ENCODE results near the gene MARF1. TPM values are rescaled to one million over a fixed set of nuclear protein-coding genes. Genes with fewer than 3 reads are reported as not detected.

MARF1 gene
- total and polyA plus RNA-seq, 4 donors, result 7.0 to 19.8 (median 12.6) TPM

DNA sequence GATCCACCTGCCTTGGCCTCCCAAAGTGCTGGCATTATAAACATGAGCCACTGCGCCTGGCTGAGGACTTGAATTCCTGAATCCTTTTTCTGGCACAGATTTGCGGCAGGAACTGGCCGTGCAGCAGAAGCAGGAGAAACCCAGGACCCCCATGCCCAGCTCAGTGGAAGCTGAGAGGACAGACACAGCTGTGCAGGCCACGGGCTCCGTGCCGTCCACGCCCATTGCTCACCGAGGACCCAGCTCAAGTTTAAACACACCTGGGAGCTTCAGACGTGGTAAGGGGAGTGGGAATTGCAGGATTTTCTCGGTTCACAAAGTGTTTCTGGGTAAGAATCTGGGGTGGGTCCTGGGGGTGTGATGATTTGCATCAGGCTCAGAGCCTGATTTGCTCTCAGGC lies 48.1 kb upstream of the MARF1 start:
- H3K27me3 ChIP-seq (ENCODE audit: control insufficient read depth in 4 of 4, insufficient read depth in 4 of 4, low read length in 3 of 4), result no peaks in the 10 kb centered on the region
- no peak overlapping the region for H3K9ac ChIP-seq (ENCODE audit: low read depth in 1 of 2, low read length in 2 of 2)
- H3K9me3 ChIP-seq (ENCODE audit: control insufficient read depth in 4 of 4, low read length in 3 of 4), result no peaks in the 10 kb centered on the region
- no peak overlapping the region for H3K4me3 ChIP-seq (ENCODE audit: low read depth in 1 of 3, low read length in 3 of 3)
- peaks cover 6 to 24% (median 12%) of the 10 kb centered on the region in 4 donors for H3K36me3 ChIP-seq (ENCODE audit: control insufficient read depth in 4 of 4, insufficient read depth in 3 of 4, low read depth in 1 of 4, low read length in 3 of 4)
- H3K4me1 ChIP-seq (ENCODE audit: control insufficient read depth in 4 of 4, insufficient read depth in 4 of 4, low read length in 3 of 4), result no peaks in the 10 kb centered on the region
- DNase-seq (ENCODE audit: low spot score), result no peak
- no peak overlapping the region for H3K27ac ChIP-seq (ENCODE audit: low read depth in 1 of 2, low read length in 2 of 2)
- TF ChIP-seq ATF3 (IDR thresholded peaks at IDR 0.05) (no peak), HNF4A (conservative IDR thresholded peaks at IDR 0.05) (no peak), EGR1 (IDR thresholded peaks at IDR 0.05; ENCODE audit: low read depth in 2 of 2) (no peak), NR2F2 (IDR thresholded peaks at IDR 0.05) (no peak), YY1 (IDR thresholded peaks at IDR 0.05) (no peak), RAD21 (IDR thresholded peaks at IDR 0.05) (no peak), FOXA2 (IDR thresholded peaks at IDR 0.05) (no peak), RXRA (IDR thresholded peaks at IDR 0.05) (no peak), TAF1 (conservative IDR thresholded peaks at IDR 0.05) (no peak)
- WGBS, result 95% methylated on average over 10 of the region's 10 CpGs

DNA sequence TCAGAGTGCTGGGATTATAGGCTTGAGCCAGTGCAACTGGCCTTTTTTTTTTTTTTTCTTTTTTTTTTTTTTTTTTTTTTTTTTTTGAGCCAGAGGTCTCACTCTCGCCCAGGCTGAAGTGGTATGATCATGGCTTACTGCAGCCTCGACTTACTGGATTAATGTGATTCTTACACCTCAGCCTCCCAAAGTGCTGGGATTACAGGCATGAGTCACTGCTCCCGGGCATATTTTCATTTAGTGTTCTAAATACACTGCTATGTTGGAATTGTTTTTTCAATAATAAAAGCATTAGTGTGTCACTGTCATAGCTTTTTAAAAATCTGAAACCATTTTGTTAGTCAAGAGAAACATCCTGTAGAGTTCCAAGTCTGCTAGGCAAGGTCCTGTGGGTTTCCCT lies 47.3 kb upstream of the MARF1 start:
- Histone ChIP-seq H3K27ac (ENCODE audit: low read depth in 1 of 2, low read length in 2 of 2) (no peak overlapping the region), H3K4me3 (ENCODE audit: low read depth in 1 of 3, low read length in 3 of 3) (no peak overlapping the region), H3K9ac (ENCODE audit: low read depth in 1 of 2, low read length in 2 of 2) (no peak overlapping the region), H3K9me3 (ENCODE audit: control insufficient read depth in 4 of 4, low read length in 3 of 4) (no peaks in the 10 kb centered on the region), H3K4me1 (ENCODE audit: control insufficient read depth in 4 of 4, insufficient read depth in 4 of 4, low read length in 3 of 4) (no peaks in the 10 kb centered on the region), H3K27me3 (ENCODE audit: control insufficient read depth in 4 of 4, insufficient read depth in 4 of 4, low read length in 3 of 4) (no peaks in the 10 kb centered on the region), H3K36me3 (ENCODE audit: control insufficient read depth in 4 of 4, insufficient read depth in 3 of 4, low read depth in 1 of 4, low read length in 3 of 4) (peaks cover 5 to 24% (median 11%) of the 10 kb centered on the region in 4 donors)
- no peak for TF ChIP-seq HNF4G (IDR thresholded peaks at IDR 0.05)
- TF ChIP-seq FOXA2 (IDR thresholded peaks at IDR 0.05), result no peak
- TF ChIP-seq ATF3 (IDR thresholded peaks at IDR 0.05), result no peak
- TF ChIP-seq RAD21 (IDR thresholded peaks at IDR 0.05), result no peak
- TF ChIP-seq, protein P1, sequence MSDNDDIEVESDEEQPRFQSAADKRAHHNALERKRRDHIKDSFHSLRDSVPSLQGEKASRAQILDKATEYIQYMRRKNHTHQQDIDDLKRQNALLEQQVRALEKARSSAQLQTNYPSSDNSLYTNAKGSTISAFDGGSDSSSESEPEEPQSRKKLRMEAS (IDR thresholded peaks at IDR 0.05), result no peak
- no peak for TF ChIP-seq RXRA (IDR thresholded peaks at IDR 0.05)
- no peak for TF ChIP-seq EGR1 (IDR thresholded peaks at IDR 0.05; ENCODE audit: low read depth in 2 of 2)
- no peak for TF ChIP-seq HNF4A (conservative IDR thresholded peaks at IDR 0.05)
- no peak for TF ChIP-seq NR2F2 (IDR thresholded peaks at IDR 0.05)
- no peak for TF ChIP-seq SP1 (IDR thresholded peaks at IDR 0.05)
- no peak for TF ChIP-seq YY1 (IDR thresholded peaks at IDR 0.05)
- TF ChIP-seq JUND (IDR thresholded peaks at IDR 0.05), result no peak
- no peak for TF ChIP-seq ZBTB33 (IDR thresholded peaks at IDR 0.05)
- TF ChIP-seq GABPA (IDR thresholded peaks at IDR 0.05 in 1 of 2, conservative IDR thresholded peaks at IDR 0.05 in 1 of 2), result no peak
- no peak for TF ChIP-seq TAF1 (conservative IDR thresholded peaks at IDR 0.05)
- DNase-seq (ENCODE audit: low spot score), result no peak
- WGBS, result 91% methylated on average over 3 of the region's 3 CpGs

GRCh38 chr16:15689290-15689689 lies 46.3 kb upstream of the MARF1 start:
- Histone ChIP-seq H3K4me3 (ENCODE audit: low read depth in 1 of 3, low read length in 3 of 3) (no peak overlapping the region), H3K36me3 (ENCODE audit: control insufficient read depth in 4 of 4, insufficient read depth in 3 of 4, low read depth in 1 of 4, low read length in 3 of 4) (peaks cover 5 to 18% (median 10%) of the 10 kb centered on the region in 4 donors), H3K27me3 (ENCODE audit: control insufficient read depth in 4 of 4, insufficient read depth in 4 of 4, low read length in 3 of 4) (no peaks in the 10 kb centered on the region), H3K9ac (ENCODE audit: low read depth in 1 of 2, low read length in 2 of 2) (no peak overlapping the region), H3K4me1 (ENCODE audit: control insufficient read depth in 4 of 4, insufficient read depth in 4 of 4, low read length in 3 of 4) (no peaks in the 10 kb centered on the region), H3K27ac (ENCODE audit: low read depth in 1 of 2, low read length in 2 of 2) (no peak overlapping the region), H3K9me3 (ENCODE audit: control insufficient read depth in 4 of 4, low read length in 3 of 4) (no peaks in the 10 kb centered on the region)
- 96% methylated on average over 3 of the region's 3 CpGs for WGBS
- no peak for DNase-seq (ENCODE audit: low spot score)
- TF ChIP-seq NR2F2 (IDR thresholded peaks at IDR 0.05) (no peak), ATF3 (IDR thresholded peaks at IDR 0.05) (no peak), RAD21 (IDR thresholded peaks at IDR 0.05) (no peak), RXRA (IDR thresholded peaks at IDR 0.05) (no peak), FOXA1 (IDR thresholded peaks at IDR 0.05) (no peak), ZBTB33 (IDR thresholded peaks at IDR 0.05) (no peak), YY1 (IDR thresholded peaks at IDR 0.05) (no peak), HNF4A (conservative IDR thresholded peaks at IDR 0.05) (no peak)
- TF ChIP-seq, protein P1 (IDR thresholded peaks at IDR 0.05), result no peak
- TF ChIP-seq, protein P2, sequence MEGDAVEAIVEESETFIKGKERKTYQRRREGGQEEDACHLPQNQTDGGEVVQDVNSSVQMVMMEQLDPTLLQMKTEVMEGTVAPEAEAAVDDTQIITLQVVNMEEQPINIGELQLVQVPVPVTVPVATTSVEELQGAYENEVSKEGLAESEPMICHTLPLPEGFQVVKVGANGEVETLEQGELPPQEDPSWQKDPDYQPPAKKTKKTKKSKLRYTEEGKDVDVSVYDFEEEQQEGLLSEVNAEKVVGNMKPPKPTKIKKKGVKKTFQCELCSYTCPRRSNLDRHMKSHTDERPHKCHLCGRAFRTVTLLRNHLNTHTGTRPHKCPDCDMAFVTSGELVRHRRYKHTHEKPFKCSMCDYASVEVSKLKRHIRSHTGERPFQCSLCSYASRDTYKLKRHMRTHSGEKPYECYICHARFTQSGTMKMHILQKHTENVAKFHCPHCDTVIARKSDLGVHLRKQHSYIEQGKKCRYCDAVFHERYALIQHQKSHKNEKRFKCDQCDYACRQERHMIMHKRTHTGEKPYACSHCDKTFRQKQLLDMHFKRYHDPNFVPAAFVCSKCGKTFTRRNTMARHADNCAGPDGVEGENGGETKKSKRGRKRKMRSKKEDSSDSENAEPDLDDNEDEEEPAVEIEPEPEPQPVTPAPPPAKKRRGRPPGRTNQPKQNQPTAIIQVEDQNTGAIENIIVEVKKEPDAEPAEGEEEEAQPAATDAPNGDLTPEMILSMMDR (IDR thresholded peaks at IDR 0.05; ENCODE audit: low read depth, low read length, missing input control), result no peak
